ENCODE data around the gene GSTT4.

Gene GSTT4

GRCh38 chr22:24006207-24006913, 1.1 kb upstream of the GSTT4 start:
- ATAC-seq = no peak
- TF ChIP-seq TCF4 (CRISPR knock-in tag; IDR thresholded peaks at IDR 0.05; ENCODE audit: borderline replicate concordance) (no peak), GLIS3 (CRISPR knock-in tag; IDR thresholded peaks at IDR 0.05) (no peak), CSRNP3 (CRISPR knock-in tag; IDR thresholded peaks at IDR 0.05) (no peak), RARB (CRISPR knock-in tag; IDR thresholded peaks at IDR 0.05) (no peak), ZNF565 (CRISPR knock-in tag; conservative IDR thresholded peaks at IDR 0.05; ENCODE audit: low read depth) (no peak), ARNTL (CRISPR knock-in tag; IDR thresholded peaks at IDR 0.05; ENCODE audit: borderline replicate concordance, low read depth) (no peak), ISL1 (CRISPR knock-in tag; IDR thresholded peaks at IDR 0.05) (no peak), ZFP30 (CRISPR knock-in tag; IDR thresholded peaks at IDR 0.05) (no peak), TOX (CRISPR knock-in tag; IDR thresholded peaks at IDR 0.05; ENCODE audit: borderline replicate concordance) (no peak), PATZ1 (CRISPR knock-in tag; IDR thresholded peaks at IDR 0.05; ENCODE audit: borderline replicate concordance) (no peak), CREB5 (CRISPR knock-in tag; IDR thresholded peaks at IDR 0.05; ENCODE audit: low read depth) (no peak), ZNF70 (CRISPR knock-in tag; IDR thresholded peaks at IDR 0.05) (no peak), BACH2 (CRISPR knock-in tag; IDR thresholded peaks at IDR 0.05; ENCODE audit: borderline replicate concordance) (no peak), SNAI2 (CRISPR knock-in tag; IDR thresholded peaks at IDR 0.05) (no peak), PPARA (CRISPR knock-in tag; IDR thresholded peaks at IDR 0.05; ENCODE audit: borderline replicate concordance) (no peak), ZNF8 (CRISPR knock-in tag; IDR thresholded peaks at IDR 0.05) (no peak), ESRRG (CRISPR knock-in tag; IDR thresholded peaks at IDR 0.05) (no peak)
- TF ChIP-seq, protein P1, sequence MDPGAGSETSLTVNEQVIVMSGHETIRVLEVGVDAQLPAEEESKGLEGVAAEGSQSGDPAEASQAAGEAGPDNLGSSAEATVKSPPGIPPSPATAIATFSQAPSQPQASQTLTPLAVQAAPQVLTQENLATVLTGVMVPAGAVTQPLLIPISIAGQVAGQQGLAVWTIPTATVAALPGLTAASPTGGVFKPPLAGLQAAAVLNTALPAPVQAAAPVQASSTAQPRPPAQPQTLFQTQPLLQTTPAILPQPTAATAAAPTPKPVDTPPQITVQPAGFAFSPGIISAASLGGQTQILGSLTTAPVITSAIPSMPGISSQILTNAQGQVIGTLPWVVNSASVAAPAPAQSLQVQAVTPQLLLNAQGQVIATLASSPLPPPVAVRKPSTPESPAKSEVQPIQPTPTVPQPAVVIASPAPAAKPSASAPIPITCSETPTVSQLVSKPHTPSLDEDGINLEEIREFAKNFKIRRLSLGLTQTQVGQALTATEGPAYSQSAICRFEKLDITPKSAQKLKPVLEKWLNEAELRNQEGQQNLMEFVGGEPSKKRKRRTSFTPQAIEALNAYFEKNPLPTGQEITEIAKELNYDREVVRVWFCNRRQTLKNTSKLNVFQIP (CRISPR knock-in tag; IDR thresholded peaks at IDR 0.05; ENCODE audit: borderline replicate concordance, low read depth) = no peak
- TF ChIP-seq, protein P2, sequence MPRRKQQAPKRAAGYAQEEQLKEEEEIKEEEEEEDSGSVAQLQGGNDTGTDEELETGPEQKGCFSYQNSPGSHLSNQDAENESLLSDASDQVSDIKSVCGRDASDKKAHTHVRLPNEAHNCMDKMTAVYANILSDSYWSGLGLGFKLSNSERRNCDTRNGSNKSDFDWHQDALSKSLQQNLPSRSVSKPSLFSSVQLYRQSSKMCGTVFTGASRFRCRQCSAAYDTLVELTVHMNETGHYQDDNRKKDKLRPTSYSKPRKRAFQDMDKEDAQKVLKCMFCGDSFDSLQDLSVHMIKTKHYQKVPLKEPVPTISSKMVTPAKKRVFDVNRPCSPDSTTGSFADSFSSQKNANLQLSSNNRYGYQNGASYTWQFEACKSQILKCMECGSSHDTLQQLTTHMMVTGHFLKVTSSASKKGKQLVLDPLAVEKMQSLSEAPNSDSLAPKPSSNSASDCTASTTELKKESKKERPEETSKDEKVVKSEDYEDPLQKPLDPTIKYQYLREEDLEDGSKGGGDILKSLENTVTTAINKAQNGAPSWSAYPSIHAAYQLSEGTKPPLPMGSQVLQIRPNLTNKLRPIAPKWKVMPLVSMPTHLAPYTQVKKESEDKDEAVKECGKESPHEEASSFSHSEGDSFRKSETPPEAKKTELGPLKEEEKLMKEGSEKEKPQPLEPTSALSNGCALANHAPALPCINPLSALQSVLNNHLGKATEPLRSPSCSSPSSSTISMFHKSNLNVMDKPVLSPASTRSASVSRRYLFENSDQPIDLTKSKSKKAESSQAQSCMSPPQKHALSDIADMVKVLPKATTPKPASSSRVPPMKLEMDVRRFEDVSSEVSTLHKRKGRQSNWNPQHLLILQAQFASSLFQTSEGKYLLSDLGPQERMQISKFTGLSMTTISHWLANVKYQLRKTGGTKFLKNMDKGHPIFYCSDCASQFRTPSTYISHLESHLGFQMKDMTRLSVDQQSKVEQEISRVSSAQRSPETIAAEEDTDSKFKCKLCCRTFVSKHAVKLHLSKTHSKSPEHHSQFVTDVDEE (CRISPR knock-in tag; IDR thresholded peaks at IDR 0.05) = no peak

DNA sequence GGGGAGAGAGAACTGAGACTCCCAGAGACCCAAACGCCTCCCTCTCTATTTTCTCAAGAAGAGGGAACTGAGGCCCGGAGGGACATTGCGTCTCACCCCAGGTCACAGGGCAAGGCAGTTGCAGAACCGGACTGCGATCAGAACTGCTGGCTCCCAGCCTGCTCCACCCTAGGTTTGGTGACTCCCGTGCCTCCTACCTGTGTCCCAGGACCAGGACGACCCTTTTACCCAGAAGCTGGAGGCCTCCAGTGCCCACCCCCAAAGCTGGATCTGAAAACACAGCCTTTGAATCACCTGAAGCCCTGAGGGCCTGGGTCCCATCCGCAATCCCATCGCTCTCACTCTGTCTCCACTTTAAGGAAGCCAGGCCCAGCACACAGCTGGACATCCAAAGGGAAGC, 1.4 kb downstream of the GSTT4 start:
- no peak for ATAC-seq
- TF ChIP-seq ZNF565 (CRISPR knock-in tag; conservative IDR thresholded peaks at IDR 0.05; ENCODE audit: low read depth) = no peak
- TF ChIP-seq, protein P2 (CRISPR knock-in tag; IDR thresholded peaks at IDR 0.05) = no peak
- no peak for TF ChIP-seq BACH2 (CRISPR knock-in tag; IDR thresholded peaks at IDR 0.05; ENCODE audit: borderline replicate concordance)
- no peak for TF ChIP-seq ZFP3 (CRISPR knock-in tag; IDR thresholded peaks at IDR 0.05)
- TF ChIP-seq, protein P1 (CRISPR knock-in tag; IDR thresholded peaks at IDR 0.05; ENCODE audit: borderline replicate concordance, low read depth) = no peak
- no peak for TF ChIP-seq ISL1 (CRISPR knock-in tag; IDR thresholded peaks at IDR 0.05)
- no peak for TF ChIP-seq RARB (CRISPR knock-in tag; IDR thresholded peaks at IDR 0.05)
- no peak for TF ChIP-seq ZC3H10 (CRISPR knock-in tag; IDR thresholded peaks at IDR 0.05)
- TF ChIP-seq CREB5 (CRISPR knock-in tag; IDR thresholded peaks at IDR 0.05; ENCODE audit: low read depth) = no peak
- no peak for TF ChIP-seq SNAI2 (CRISPR knock-in tag; IDR thresholded peaks at IDR 0.05)
- no peak for TF ChIP-seq CSRNP3 (CRISPR knock-in tag; IDR thresholded peaks at IDR 0.05)
- TF ChIP-seq ESRRG (CRISPR knock-in tag; IDR thresholded peaks at IDR 0.05) = no peak
